ENCODE data around the gene PHACTR3.

Gene PHACTR3

DNA sequence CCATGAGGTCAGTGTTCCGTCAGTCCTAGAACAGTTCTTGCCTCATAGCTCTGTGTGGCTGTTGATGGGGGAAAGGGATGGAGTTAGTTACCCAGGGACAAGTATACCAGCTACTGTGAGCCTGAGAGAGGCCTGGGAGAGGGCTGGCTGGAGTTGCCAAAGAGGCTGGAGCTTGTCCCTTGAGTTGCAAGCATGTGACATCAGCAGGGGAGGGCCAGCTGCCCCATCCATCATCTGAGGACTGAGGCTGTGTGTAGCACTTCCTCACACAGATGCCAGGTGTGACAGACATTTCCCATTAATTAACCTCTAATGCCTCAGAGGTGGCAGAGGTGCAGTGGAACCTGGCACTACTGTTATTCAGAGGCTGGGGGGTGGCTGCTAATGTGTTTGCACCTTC, 131.6 kb downstream of the PHACTR3 start:
- peaks cover 6% of the 10 kb centered on the region for H3K4me1 Mint-ChIP-seq
- no peaks in the 10 kb centered on the region for H3K9me3 Mint-ChIP-seq
- H3K27me3 Mint-ChIP-seq (ENCODE audit: low read depth) = peaks cover 30% of the 10 kb centered on the region
- no peak overlapping the region for H3K4me3 Mint-ChIP-seq
- no peak overlapping the region for H3K27ac Mint-ChIP-seq
- no peaks in the 10 kb centered on the region for H3K36me3 Mint-ChIP-seq (ENCODE audit: low read depth)
- TF ChIP-seq CTCF (IDR thresholded peaks at IDR 0.05; ENCODE audit: unreplicated experiment in 3 of 3) = no peak

DNA sequence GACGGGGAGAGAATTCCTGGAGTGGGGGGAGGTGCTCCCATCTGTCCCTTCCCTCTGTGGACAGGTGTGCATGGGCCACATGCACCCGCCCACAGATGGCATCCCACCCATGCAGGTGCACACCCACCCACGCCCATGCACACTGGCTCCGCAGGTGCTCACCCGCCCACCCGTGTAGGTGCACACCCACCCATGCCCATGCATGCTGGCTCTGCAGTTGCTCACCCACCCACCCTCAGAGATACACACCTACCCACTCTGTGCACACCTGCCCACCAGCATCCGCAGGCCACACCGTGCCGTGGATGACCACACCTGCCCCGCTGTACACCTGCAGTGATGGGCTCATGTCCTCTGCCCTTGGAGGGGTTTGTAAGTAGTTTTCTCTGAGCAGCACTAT, 132.0 kb downstream of the PHACTR3 start:
- Mint-ChIP-seq H3K27ac (no peak overlapping the region), H3K4me3 (no peak overlapping the region), H3K36me3 (ENCODE audit: low read depth) (no peaks in the 10 kb centered on the region)

DNA sequence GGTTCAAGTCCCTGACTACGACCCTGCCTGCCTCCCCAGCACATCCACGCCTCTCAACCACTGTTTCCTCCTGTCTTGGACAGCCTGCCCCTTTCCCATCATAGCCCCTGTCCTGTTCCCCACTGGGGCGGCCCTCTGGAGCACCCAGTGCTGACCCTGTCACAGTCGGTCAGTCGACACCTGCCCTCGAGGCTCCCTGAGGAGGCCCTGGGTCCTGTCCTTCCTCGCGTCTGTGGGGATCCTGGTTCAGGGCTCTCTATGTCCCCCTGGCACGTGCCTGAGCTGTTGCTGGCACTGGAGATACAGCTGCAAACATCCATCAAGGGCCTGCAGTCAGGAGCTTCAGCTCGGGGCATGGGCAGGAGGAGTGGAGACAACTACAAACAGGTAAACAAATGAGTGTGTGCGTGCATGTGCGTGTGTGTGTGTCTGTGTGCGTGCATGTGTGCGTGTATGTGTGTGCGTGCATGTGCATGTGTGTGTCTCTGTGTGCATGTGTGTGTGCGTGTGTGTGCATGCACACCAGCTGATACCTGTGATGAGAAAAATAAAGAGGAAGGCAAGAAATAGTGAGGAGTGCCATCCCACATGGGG, 132.8 kb downstream of the PHACTR3 start:
- no peaks in the 10 kb centered on the region for H3K9me3 Mint-ChIP-seq
- no peak for TF ChIP-seq CTCF (IDR thresholded peaks at IDR 0.05; ENCODE audit: unreplicated experiment in 3 of 3)
- H3K4me3 Mint-ChIP-seq = no peak overlapping the region

More for the DNA sequence above, 132.0 kb downstream of the PHACTR3 start:
- peaks cover 30% of the 10 kb centered on the region for H3K27me3 Mint-ChIP-seq (ENCODE audit: low read depth)
- no peak for TF ChIP-seq CTCF (IDR thresholded peaks at IDR 0.05; ENCODE audit: unreplicated experiment in 3 of 3)
- peaks cover 2% of the 10 kb centered on the region for H3K4me1 Mint-ChIP-seq
- no peaks in the 10 kb centered on the region for H3K9me3 Mint-ChIP-seq

GRCh38 chr20:59737816-59738215, 133.5 kb downstream of the PHACTR3 start:
- Mint-ChIP-seq H3K4me1 (no peaks in the 10 kb centered on the region), H3K4me3 (no peak overlapping the region), H3K27me3 (ENCODE audit: low read depth) (peaks cover 35% of the 10 kb centered on the region), H3K9me3 (peaks cover 3% of the 10 kb centered on the region), H3K36me3 (ENCODE audit: low read depth) (no peaks in the 10 kb centered on the region), H3K27ac (no peak overlapping the region)
- TF ChIP-seq CTCF (IDR thresholded peaks at IDR 0.05; ENCODE audit: unreplicated experiment in 3 of 3) = no peak

More for the DNA sequence above, 132.8 kb downstream of the PHACTR3 start:
- Mint-ChIP-seq H3K27me3 (ENCODE audit: low read depth) (peaks cover 30% of the 10 kb centered on the region), H3K36me3 (ENCODE audit: low read depth) (no peaks in the 10 kb centered on the region), H3K27ac (no peak overlapping the region), H3K4me1 (no peaks in the 10 kb centered on the region)

GRCh38 chr20:59738851-59739250, 134.5 kb downstream of the PHACTR3 start:
- TF ChIP-seq CTCF (IDR thresholded peaks at IDR 0.05; ENCODE audit: unreplicated experiment in 3 of 3) = no peak
- H3K36me3 Mint-ChIP-seq (ENCODE audit: low read depth) = no peaks in the 10 kb centered on the region
- peaks cover 35% of the 10 kb centered on the region for H3K27me3 Mint-ChIP-seq (ENCODE audit: low read depth)
- no peak overlapping the region for H3K27ac Mint-ChIP-seq
- peaks cover 3% of the 10 kb centered on the region for H3K9me3 Mint-ChIP-seq
- H3K4me3 Mint-ChIP-seq = no peak overlapping the region
- no peaks in the 10 kb centered on the region for H3K4me1 Mint-ChIP-seq

- no peaks in the 10 kb centered on the region for H3K4me1 Mint-ChIP-seq
- no peaks in the 10 kb centered on the region for H3K36me3 Mint-ChIP-seq (ENCODE audit: low read depth)
- no peak overlapping the region for H3K27ac Mint-ChIP-seq
- TF ChIP-seq CTCF (IDR thresholded peaks at IDR 0.05; ENCODE audit: unreplicated experiment in 3 of 3) = no peak
- H3K9me3 Mint-ChIP-seq = peaks cover 3% of the 10 kb centered on the region
- H3K4me3 Mint-ChIP-seq = no peak overlapping the region
- H3K27me3 Mint-ChIP-seq (ENCODE audit: low read depth) = peaks cover 44% of the 10 kb centered on the region
These were observed 136.3 kb downstream of the PHACTR3 start for GRCh38 chr20:59740621-59741020.
